ENCODE measurements around the gene INO80D.

DNA sequence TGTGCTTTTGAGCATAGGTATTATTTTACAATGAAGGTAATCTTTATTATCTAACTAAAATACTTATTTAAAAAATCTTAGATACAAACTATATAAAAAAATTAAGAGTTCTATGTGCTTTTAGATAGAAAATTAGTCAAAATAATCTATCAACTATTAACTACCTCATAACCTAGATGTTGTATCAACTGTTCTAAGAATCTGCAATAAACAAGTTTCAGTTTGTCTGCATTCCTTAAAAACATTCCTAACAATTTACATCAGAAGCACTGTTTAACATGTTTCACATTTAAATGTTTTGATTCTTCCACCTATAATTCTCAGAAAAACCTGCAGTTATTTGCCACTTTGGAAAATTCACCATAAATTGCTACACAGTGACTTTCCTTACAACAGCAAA lies 39.9 kb upstream of the INO80D start:
- TF ChIP-seq, protein P1, sequence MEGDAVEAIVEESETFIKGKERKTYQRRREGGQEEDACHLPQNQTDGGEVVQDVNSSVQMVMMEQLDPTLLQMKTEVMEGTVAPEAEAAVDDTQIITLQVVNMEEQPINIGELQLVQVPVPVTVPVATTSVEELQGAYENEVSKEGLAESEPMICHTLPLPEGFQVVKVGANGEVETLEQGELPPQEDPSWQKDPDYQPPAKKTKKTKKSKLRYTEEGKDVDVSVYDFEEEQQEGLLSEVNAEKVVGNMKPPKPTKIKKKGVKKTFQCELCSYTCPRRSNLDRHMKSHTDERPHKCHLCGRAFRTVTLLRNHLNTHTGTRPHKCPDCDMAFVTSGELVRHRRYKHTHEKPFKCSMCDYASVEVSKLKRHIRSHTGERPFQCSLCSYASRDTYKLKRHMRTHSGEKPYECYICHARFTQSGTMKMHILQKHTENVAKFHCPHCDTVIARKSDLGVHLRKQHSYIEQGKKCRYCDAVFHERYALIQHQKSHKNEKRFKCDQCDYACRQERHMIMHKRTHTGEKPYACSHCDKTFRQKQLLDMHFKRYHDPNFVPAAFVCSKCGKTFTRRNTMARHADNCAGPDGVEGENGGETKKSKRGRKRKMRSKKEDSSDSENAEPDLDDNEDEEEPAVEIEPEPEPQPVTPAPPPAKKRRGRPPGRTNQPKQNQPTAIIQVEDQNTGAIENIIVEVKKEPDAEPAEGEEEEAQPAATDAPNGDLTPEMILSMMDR (IDR thresholded peaks at IDR 0.05; ENCODE audit: insufficient read depth, low read length): no peak
- TF ChIP-seq, protein P2, sequence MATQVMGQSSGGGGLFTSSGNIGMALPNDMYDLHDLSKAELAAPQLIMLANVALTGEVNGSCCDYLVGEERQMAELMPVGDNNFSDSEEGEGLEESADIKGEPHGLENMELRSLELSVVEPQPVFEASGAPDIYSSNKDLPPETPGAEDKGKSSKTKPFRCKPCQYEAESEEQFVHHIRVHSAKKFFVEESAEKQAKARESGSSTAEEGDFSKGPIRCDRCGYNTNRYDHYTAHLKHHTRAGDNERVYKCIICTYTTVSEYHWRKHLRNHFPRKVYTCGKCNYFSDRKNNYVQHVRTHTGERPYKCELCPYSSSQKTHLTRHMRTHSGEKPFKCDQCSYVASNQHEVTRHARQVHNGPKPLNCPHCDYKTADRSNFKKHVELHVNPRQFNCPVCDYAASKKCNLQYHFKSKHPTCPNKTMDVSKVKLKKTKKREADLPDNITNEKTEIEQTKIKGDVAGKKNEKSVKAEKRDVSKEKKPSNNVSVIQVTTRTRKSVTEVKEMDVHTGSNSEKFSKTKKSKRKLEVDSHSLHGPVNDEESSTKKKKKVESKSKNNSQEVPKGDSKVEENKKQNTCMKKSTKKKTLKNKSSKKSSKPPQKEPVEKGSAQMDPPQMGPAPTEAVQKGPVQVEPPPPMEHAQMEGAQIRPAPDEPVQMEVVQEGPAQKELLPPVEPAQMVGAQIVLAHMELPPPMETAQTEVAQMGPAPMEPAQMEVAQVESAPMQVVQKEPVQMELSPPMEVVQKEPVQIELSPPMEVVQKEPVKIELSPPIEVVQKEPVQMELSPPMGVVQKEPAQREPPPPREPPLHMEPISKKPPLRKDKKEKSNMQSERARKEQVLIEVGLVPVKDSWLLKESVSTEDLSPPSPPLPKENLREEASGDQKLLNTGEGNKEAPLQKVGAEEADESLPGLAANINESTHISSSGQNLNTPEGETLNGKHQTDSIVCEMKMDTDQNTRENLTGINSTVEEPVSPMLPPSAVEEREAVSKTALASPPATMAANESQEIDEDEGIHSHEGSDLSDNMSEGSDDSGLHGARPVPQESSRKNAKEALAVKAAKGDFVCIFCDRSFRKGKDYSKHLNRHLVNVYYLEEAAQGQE (IDR thresholded peaks at IDR 0.05; ENCODE audit: insufficient replicate concordance, low read depth): no peak
- no peak for TF ChIP-seq POLR2AphosphoS5 (IDR thresholded peaks at IDR 0.05; ENCODE audit: low read depth)
